Measurements from ENCODE around the gene CDK5. TPM values are rescaled to one million over a fixed set of nuclear protein-coding genes. Genes with fewer than 3 reads are reported as not detected.
A peak's percentile ranks its signal among the peaks of the same experiment; 100 is the strongest.
"Not testable (repeated sequence)": the region's sequence is repeated elsewhere in the genome, so short reads cannot be mapped to it uniquely, and the experiment has no call there.

CDK5 gene
- total RNA-seq, 1 donor from 2014 or later = 5.5 TPM

DNA sequence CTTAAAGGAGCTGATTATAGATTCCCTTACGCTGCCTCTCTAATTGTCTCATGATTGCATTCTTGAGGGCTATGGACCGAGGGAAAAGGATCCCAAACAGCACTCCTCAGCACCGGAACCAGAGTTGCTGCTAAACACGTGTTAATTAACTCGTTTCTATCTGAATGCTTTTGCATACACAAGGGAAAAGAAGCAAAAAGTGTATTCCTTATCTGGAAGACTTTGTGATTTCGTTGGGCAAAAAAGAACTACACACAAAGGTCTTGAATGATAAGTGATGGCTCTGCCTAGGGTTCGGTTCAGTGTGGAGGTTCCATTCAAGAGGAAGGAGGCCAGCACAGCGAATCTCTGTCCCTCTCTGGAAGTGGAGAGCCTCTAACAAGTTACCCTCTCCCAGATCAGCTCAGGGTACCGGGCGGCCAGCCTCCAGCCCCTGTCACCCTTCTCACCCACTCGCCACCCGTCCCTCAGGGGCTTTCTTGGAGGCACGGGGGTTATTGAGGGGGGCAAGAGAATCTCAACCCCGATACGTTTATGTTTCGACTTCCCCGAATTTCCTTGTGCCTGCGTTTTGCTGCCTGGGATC, 1.2 kb upstream of the CDK5 start:
- peak; percentile 38 for DNase-seq (ENCODE audit: low spot score)

- DNase-seq (ENCODE audit: low spot score) = peak; percentile 100
Measured at GRCh38 chr7:151057989-151058780, 488 bp upstream of the CDK5 start.

DNA sequence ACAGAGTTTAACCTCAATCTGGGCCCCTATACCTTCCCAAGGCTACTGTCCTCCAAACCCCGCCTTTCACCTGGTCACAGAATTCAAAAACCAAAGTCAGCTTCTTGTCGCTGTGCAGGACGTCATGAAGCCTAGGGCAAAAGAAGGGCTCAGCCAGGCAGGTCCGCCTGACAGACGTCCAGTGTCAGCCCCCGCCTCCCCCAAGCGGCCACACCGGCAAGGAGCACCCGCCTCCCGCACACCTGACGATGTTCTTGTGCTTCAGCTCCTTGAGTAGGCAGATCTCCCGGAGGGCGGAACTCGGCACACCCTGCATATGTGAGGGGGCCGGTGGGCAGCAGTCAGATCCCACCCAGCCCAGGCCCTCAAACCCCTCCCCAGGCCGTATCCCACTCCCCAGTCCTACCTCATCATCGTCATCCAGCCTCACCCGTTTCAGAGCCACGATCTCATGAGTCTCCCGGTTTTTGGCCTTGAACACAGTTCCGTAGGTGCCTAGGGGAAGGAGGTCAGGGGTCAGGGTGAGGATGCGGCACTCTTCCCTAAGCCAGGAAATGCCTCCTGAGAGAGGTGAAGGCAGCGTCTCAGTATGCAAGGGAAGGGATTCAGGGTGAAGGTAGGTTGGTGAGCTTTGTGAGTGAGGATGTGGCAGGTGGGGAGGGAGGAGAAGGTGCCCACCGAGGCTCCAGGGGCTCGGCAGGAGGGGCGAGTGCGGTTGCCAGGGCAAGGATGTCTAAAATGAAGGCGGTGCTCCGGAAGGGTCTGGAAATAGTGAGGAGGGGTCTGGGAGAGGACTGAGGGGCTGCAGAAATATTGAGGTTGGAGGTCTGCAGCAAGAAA, 811 bp downstream of the CDK5 start:
- DNase-seq (ENCODE audit: low spot score) = no peak

- DNase-seq (ENCODE audit: low spot score) = no peak
Measured at GRCh38 chr7:151056283-151056665, 1.4 kb downstream of the CDK5 start.

- no peak for DNase-seq (ENCODE audit: low spot score)
Measured at GRCh38 chr7:151053751-151054150, 3.9 kb downstream of the CDK5 start.

DNA sequence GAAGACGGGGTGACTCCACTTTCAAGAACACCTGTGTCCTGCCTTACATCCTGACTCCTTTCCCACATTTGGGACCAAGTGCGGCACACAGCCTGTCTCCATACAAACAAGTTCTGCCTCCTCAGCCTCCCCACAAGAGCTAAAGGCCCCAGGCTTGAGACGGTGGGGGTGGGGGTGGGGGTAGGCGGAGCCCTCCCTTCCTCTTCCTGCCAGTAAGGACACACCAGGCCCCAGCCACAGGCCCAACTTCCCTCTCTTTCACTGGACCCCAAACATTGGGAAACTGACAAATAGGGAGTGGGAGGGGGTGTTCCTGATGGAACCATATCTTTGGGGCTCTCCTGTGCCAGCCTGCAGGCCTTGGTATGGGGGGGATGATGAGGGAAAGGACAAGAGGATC, 4.6 kb downstream of the CDK5 start:
- DNase-seq (ENCODE audit: low spot score) = no peak

- peak; percentile 74 for DNase-seq (ENCODE audit: low spot score)
Measured at GRCh38 chr7:151051108-151051507, 6.6 kb downstream of the CDK5 start.

DNA sequence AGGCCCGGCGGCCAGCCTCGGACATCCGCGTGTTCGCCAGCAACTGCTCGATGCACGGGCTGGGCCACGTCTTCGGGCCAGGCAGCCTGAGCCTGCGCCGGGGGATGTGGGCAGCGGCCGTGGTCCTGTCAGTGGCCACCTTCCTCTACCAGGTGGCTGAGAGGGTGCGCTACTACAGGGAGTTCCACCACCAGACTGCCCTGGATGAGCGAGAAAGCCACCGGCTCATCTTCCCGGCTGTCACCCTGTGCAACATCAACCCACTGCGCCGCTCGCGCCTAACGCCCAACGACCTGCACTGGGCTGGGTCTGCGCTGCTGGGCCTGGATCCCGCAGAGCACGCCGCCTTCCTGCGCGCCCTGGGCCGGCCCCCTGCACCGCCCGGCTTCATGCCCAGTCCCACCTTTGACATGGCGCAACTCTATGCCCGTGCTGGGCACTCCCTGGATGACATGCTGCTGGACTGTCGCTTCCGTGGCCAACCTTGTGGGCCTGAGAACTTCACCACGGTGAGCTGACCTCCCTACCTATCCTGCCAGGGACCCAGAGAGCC, 8.7 kb downstream of the CDK5 start:
- no peak for DNase-seq (ENCODE audit: low spot score)

- no peak for DNase-seq (ENCODE audit: low spot score)
Measured at GRCh38 chr7:151047976-151048815, 9.5 kb downstream of the CDK5 start, which contains the start of gene ASIC3. TSS of gene ASIC3 (plus strand) at chr7:151048531. CDS start at chr7:151048886, 355 bp downstream.

GRCh38 chr7:151046603-151047573, 10.8 kb downstream of the CDK5 start:
- peak; percentile 97 for DNase-seq (ENCODE audit: low spot score)

- DNase-seq (ENCODE audit: low spot score) = no peak
Measured at GRCh38 chr7:151045967-151046366, 11.7 kb downstream of the CDK5 start.

DNA sequence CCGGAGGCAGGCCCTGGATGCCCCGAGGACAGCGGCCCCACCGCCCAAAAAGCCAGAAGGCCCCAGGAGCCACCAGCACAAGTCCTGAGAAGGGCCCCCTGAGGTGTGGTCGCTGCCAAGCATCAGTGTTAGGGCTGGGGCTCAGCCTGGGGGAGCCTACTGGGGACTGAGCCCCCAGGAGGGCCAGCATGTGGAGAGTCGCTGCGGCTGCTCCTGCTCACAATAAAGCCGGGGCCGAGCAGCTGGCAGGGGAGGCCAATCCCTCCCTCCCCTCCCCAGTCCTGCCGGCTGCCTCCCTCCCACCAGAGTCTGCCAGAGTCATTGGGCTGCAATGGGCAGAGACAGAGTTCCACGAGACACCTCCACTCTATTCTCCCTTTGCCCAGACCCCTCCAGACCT, 12.4 kb downstream of the CDK5 start:
- DNase-seq (ENCODE audit: low spot score) = no peak

DNA sequence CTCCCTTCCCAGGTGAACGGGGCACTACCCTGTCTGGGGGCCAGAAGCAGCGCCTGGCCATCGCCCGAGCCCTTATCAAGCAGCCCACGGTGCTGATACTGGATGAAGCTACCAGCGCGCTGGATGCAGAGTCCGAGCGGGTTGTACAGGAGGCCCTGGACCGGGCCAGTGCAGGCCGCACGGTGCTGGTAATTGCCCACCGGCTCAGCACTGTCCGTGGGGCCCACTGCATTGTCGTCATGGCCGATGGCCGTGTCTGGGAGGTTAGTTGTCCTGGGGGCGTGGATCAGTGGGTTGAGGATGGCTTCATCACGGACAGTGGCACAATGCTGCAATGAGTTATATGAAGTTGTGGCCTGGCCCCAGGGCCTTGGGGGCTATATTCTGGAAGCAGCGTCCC, 13.7 kb downstream of the CDK5 start:
- DNase-seq (ENCODE audit: low spot score) = no peak

DNA sequence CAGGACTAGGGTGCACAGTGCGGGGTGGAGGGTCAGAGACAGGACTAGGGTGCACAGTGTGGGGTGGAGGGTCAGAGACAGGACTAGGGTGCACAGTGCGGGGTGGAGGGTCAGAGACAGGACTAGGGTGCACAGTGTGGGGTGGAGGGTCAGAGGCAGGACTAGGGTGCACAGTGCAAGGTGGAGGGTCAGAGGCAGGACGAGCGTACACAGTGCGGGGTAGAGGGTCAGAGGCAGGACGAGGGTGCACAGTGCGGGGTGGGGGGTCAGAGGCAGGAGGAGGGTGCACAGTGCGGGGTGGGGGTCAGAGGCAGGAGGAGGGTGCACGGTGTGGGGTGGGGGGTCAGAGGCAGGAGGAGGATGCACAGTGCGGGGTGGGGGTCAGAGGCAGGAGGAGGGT, 14.2 kb downstream of the CDK5 start:
- DNase-seq (ENCODE audit: low spot score) = not testable (repeated sequence)

DNA sequence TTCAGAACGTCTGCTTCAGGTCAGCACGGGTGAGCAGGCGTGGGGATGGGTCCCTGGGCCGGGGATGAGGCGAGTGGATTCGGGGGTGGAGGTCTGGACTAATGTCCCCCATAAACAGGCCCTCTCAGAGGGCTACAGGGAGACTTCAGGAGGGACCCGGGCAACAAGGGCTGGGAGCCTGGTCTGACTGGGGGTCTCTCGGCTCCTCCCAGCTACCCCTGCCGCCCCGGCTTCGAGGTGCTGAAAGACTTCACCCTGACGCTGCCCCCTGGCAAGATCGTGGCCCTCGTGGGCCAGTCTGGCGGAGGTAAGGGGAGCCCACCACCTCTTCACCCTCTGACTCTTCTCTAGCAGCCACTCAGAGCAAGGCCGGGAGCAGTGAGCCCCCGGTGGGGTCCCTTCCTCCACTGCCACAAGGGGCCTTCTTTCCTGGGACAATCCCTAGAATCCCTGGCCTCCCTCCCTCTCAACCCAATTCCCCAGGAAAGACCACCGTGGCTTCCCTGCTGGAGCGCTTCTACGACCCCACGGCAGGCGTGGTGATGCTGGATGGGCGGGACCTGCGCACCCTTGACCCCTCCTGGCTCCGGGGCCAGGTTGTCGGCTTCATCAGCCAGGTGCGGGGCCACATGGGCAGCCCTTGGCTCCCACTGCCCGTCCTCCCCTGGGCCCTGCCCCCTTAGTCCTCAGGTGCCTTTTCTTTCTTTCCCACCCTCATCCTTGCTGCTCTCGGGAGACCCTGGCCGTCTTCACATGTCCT, 16.9 kb downstream of the CDK5 start:
- no peak for DNase-seq (ENCODE audit: low spot score)

DNA sequence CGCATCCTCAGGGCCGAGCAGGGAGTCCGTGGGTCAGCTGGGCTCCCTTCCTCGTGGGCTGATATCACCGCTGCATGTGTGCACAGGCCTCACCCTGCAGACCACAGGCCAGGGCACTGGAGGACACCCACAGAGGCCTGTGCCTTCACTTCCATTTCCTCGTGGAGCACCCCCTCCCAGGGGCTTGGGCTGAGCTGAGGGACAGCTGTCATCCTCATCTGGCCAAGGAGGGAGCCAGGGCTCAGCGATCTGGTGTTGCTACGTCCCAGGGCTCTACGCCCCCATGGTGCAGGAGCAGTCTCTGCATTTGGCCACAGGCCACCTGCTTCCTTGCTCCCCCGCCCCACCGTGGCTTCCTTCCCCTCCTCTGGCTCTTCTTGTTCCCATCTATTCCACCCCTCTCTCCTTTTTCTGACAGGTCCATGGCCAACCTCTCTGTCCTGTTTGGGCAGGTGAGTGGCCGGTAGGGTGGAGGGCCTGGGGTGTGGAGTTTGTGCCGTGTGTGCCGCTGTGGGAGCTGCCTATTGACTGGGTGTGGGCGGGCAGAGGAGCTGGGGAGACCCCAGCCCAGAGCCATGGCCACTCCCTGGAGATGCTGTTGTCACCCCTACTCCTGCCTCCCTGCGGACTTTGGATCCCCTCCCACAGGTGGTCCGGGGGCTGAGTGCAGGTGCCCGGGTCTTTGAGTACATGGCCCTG, 17.7 kb downstream of the CDK5 start:
- DNase-seq (ENCODE audit: low spot score) = no peak

- peak; percentile 88 for DNase-seq (ENCODE audit: low spot score)
Measured at GRCh38 chr7:151038951-151039849, 18.5 kb downstream of the CDK5 start.

Measured in umbilical cord (tissue), 2 donors.